Measurements from ENCODE around the gene CHRNA9.
"Not testable (repeated sequence)": the region's sequence is repeated elsewhere in the genome, so short reads cannot be mapped to it uniquely, and the experiment has no call there.

Gene CHRNA9

GRCh38 chr4:40334591-40335524 is at the start of gene CHRNA9:
Gene CHRNA9 (plus strand): TSS chr4:40335333. CDS start chr4:40335468, 135 bp downstream.
- DNase-seq (ENCODE audit: low read depth in 2 of 2) = no peak

GRCh38 chr4:40285692-40286091 is 49.4 kb upstream of the CHRNA9 start:
- DNase-seq (ENCODE audit: low read depth in 2 of 2) = no peak

- no peak for DNase-seq (ENCODE audit: low read depth in 2 of 2)
Measured at GRCh38 chr4:40288566-40288965, 46.6 kb upstream of the CHRNA9 start.

- DNase-seq (ENCODE audit: low read depth in 2 of 2) = no peak
Measured at GRCh38 chr4:40289366-40290188, 45.6 kb upstream of the CHRNA9 start.

- not testable (repeated sequence) for DNase-seq (ENCODE audit: low read depth in 2 of 2)
Measured at GRCh38 chr4:40290611-40291186, 44.4 kb upstream of the CHRNA9 start.

GRCh38 chr4:40292313-40292759 is 42.8 kb upstream of the CHRNA9 start:
- no peak for DNase-seq (ENCODE audit: low read depth in 2 of 2)

- DNase-seq (ENCODE audit: low read depth in 2 of 2) = no peak
Measured at GRCh38 chr4:40294339-40294738, 40.8 kb upstream of the CHRNA9 start.

- not testable (repeated sequence) for DNase-seq (ENCODE audit: low read depth in 2 of 2)
Measured at GRCh38 chr4:40295030-40295429, 40.1 kb upstream of the CHRNA9 start.

GRCh38 chr4:40295572-40295971 is 39.6 kb upstream of the CHRNA9 start:
- DNase-seq (ENCODE audit: low read depth in 2 of 2) = no peak

GRCh38 chr4:40299126-40299525 is 36.0 kb upstream of the CHRNA9 start:
- DNase-seq (ENCODE audit: low read depth in 2 of 2) = no peak

- DNase-seq (ENCODE audit: low read depth in 2 of 2) = no peak
Measured at GRCh38 chr4:40299811-40300292, 35.3 kb upstream of the CHRNA9 start.

GRCh38 chr4:40300371-40301162 is 34.6 kb upstream of the CHRNA9 start:
- no peak for DNase-seq (ENCODE audit: low read depth in 2 of 2)

- DNase-seq (ENCODE audit: low read depth in 2 of 2) = no peak
Measured at GRCh38 chr4:40301603-40302002, 33.5 kb upstream of the CHRNA9 start.

GRCh38 chr4:40303751-40304150 is 31.4 kb upstream of the CHRNA9 start:
- no peak for DNase-seq (ENCODE audit: low read depth in 2 of 2)

GRCh38 chr4:40305328-40306170 is 29.6 kb upstream of the CHRNA9 start:
- no peak for DNase-seq (ENCODE audit: low read depth in 2 of 2)

- no peak for DNase-seq (ENCODE audit: low read depth in 2 of 2)
Measured at GRCh38 chr4:40306226-40306625, 28.9 kb upstream of the CHRNA9 start.

- no peak for DNase-seq (ENCODE audit: low read depth in 2 of 2)
Measured at GRCh38 chr4:40306976-40307375, 28.2 kb upstream of the CHRNA9 start.

GRCh38 chr4:40307627-40308497 is 27.3 kb upstream of the CHRNA9 start:
- no peak for DNase-seq (ENCODE audit: low read depth in 2 of 2)

- DNase-seq (ENCODE audit: low read depth in 2 of 2) = no peak
Measured at GRCh38 chr4:40308528-40309122, 26.5 kb upstream of the CHRNA9 start.

Data from fibroblast of skin of left quadriceps (primary cell).